Measurements from ENCODE around the gene RGS5.

- TF ChIP-seq CTCF (IDR thresholded peaks at IDR 0.05), result no peak
- no peak for TF ChIP-seq POLR2A (IDR thresholded peaks at IDR 0.05)
These were observed 24.1 kb downstream of the RGS5 start for GRCh38 chr1:163178628-163179027.
